ENCODE measurements around the gene SCNN1A.

SCNN1A gene

DNA sequence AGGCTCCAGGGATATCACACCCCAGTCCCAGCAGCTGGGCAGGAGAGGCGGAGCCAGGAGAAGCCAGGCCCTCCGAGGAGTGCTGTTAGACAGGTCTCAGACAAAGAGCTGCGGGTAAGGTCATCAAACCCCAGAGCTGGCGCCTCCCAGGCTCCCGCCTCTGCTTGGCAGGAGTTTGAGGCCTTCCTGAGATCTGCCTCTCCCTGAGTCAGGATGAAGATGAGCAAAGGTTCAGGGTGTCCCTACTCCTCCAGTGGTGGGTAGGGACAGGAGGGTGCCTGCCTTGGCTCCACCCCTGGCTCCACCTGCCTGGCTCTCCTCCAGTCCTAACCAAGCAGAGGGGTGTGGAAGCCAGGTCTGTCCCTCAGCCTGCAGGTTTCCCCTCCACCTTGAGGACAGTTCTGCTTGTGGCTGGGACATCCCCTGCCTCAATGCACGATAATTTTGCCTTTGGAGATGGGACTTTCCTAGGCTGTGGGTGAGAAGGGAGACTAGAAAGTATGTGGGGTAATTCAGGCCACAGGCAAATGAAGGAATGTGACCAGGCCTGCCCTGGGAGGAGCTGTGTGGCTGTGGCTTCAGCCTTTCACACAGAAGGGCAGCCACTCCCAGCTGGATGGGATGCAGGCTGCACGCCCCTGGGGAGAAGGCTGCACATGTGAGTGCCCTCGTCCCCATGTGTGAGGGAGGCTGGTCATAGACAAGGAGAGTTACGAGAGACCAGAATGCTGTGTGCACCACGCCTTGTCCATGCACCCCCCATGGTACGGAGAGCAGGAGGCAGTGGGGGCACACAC, 62.6 kb downstream of the SCNN1A start:
- H3K4me1 ChIP-seq (ENCODE audit: control insufficient read depth, insufficient read depth, low read length), result peaks cover 41% of the 10 kb centered on the region
- H3K9ac ChIP-seq (ENCODE audit: low read length), result peak overlapping the region; percentile 51
- no peaks in the 10 kb centered on the region for H3K9me3 ChIP-seq (ENCODE audit: control insufficient read depth, low read length)
- peak overlapping the region; percentile 3 for H3K4me3 ChIP-seq (ENCODE audit: low read length)
- no peaks in the 10 kb centered on the region for H3K27me3 ChIP-seq (ENCODE audit: control insufficient read depth, insufficient read depth, low read length)
- H3K36me3 ChIP-seq (ENCODE audit: control insufficient read depth, insufficient read depth, low read length), result no peaks in the 10 kb centered on the region

DNA sequence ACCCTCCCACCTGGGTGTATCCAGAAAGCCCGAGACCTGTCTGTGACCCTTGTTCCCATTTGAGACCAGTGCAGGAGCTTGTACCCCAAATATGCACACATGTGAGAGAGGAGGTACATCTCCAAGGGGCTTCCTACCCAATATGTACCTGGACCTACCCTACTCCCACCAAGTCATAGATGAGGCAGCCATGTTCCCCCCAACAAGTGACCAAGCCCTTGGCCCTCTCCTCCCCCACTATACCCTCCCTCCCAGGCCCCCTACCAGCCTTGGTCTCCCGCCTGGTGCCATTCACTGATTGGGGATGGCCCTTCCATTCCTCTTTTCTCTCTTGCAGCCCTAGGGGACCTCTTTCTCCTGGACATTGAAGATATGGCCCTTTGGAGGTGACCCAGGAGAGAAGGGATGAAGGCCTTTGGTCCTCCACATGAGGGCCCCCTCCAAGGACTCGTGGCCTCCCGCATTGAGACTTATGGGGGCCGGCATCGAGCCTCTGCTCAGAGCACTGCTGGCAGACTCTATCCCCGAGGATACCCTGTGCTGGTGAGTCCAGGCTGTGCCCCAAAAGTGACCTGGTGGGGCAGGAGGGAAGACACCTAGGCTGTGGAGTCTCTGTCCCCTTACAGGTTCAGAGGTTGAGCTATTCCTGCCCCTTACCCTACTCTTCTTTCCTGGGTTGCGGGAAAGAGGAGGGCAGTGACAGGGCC, 63.4 kb downstream of the SCNN1A start:
- no peaks in the 10 kb centered on the region for H3K9me3 ChIP-seq (ENCODE audit: control insufficient read depth, low read length)
- H3K36me3 ChIP-seq (ENCODE audit: control insufficient read depth, insufficient read depth, low read length), result no peaks in the 10 kb centered on the region
- H3K27me3 ChIP-seq (ENCODE audit: control insufficient read depth, insufficient read depth, low read length), result no peaks in the 10 kb centered on the region
- no peak overlapping the region for H3K4me3 ChIP-seq (ENCODE audit: low read length)
- peaks cover 34% of the 10 kb centered on the region for H3K4me1 ChIP-seq (ENCODE audit: control insufficient read depth, insufficient read depth, low read length)
- H3K9ac ChIP-seq (ENCODE audit: low read length), result peak overlapping the region; percentile 51

DNA sequence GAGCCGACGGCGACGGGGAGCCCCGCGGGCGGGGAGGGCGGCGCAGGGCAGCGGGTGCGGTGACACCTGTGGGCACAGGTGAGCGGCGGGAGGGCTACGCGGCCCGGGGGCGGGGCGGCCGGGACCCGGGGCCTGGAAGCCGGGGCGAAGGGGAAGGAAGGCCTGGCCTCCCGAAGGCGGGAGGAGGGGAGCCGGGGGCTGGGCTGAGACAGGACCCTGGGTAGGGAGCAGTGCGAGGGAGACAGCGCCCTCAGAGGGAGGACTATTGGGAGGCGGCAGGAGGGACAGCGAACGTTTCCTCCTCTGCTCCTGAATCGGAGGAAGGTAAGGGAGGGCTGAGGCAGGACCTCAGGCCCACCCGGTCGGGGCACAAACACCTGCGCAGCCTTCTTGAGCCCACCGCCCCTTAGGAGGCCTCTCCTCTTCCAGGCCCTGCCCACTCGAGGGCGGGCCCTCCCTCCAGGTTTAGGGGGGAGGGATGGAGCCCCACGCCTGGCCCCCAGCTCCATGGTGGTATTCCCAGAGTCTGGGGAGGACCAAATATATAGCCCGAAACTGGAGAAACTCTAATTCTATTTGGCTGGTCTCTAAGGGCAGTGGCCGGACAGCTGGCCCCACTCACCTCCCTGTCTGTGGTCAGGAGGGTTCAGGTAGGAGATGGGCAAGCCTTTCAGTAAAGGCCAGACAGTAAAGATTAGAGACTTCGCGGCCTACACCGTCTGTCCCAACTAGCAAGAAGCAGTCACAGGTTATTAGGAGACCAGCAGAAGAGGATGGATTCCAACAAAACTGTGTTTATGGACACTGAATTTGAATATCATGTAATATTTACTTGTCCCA, 64.4 kb downstream of the SCNN1A start:
- Histone ChIP-seq H3K4me3 (ENCODE audit: low read length) (peak overlapping the region; percentile 38), H3K9ac (ENCODE audit: low read length) (peak overlapping the region; percentile 87)

DNA sequence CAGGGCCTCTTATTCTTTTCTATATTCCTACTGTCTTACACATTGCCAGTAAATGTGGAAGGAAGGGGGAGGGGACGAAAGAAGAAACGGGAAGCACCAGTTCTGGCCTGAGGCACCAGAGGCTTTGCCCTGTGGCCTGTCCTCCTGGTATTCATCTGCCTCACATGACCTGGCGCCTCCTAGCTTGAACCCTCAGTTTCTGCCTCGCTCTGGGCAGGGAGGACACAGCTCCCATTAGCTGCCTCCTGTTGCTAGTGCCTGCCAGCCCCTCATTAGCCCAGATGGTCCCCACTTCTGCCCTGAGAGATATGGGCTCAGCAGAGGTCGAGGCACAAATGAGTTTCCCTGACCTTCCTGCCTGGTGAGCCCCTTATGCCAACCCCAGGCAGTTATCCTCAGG, 67.8 kb downstream of the SCNN1A start:
- peaks cover 19% of the 10 kb centered on the region for H3K4me1 ChIP-seq (ENCODE audit: control insufficient read depth, insufficient read depth, low read length)
- H3K36me3 ChIP-seq (ENCODE audit: control insufficient read depth, insufficient read depth, low read length), result no peaks in the 10 kb centered on the region
- H3K27me3 ChIP-seq (ENCODE audit: control insufficient read depth, insufficient read depth, low read length), result no peaks in the 10 kb centered on the region
- H3K4me3 ChIP-seq (ENCODE audit: low read length), result no peak overlapping the region
- H3K9ac ChIP-seq (ENCODE audit: low read length), result no peak overlapping the region
- no peaks in the 10 kb centered on the region for H3K9me3 ChIP-seq (ENCODE audit: control insufficient read depth, low read length)

More for the DNA sequence above, 64.4 kb downstream of the SCNN1A start:
- Histone ChIP-seq H3K27me3 (ENCODE audit: control insufficient read depth, insufficient read depth, low read length) (no peaks in the 10 kb centered on the region), H3K4me1 (ENCODE audit: control insufficient read depth, insufficient read depth, low read length) (peaks cover 32% of the 10 kb centered on the region), H3K9me3 (ENCODE audit: control insufficient read depth, low read length) (no peaks in the 10 kb centered on the region), H3K36me3 (ENCODE audit: control insufficient read depth, insufficient read depth, low read length) (no peaks in the 10 kb centered on the region)

DNA sequence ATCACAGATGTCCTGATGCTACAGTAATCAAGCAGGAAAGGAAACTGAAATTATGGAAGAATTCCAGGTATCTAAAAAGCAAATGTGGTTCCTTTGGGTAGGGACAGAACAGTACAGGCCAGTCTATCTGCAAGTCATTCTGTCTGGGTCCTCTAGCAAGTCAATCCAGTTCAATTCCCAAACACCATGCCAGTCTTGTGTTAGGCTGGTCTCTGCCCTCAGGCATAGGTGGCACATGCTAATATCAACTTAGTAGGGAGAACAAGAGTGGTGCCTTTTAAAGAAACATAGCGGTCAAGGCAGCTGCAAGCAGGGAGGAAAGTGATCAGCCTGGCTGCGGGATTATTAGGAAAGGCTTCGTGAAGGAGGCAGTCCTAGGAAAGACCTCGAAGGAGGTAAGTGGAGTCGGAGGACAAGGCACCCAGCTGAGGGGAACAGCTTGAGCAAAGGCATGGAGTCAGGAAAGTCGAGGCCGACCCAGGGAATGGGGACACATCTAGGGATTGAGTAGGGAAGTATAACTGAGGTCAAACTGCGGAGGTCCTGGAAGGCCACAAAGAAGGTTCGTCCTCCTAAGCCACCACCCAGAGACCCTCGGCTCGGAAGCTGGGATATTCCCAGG, 68.7 kb downstream of the SCNN1A start:
- Histone ChIP-seq H3K27me3 (ENCODE audit: control insufficient read depth, insufficient read depth, low read length) (no peaks in the 10 kb centered on the region), H3K4me3 (ENCODE audit: low read length) (no peak overlapping the region), H3K9ac (ENCODE audit: low read length) (no peak overlapping the region), H3K36me3 (ENCODE audit: control insufficient read depth, insufficient read depth, low read length) (no peaks in the 10 kb centered on the region), H3K4me1 (ENCODE audit: control insufficient read depth, insufficient read depth, low read length) (peaks cover 11% of the 10 kb centered on the region), H3K9me3 (ENCODE audit: control insufficient read depth, low read length) (no peaks in the 10 kb centered on the region)

DNA sequence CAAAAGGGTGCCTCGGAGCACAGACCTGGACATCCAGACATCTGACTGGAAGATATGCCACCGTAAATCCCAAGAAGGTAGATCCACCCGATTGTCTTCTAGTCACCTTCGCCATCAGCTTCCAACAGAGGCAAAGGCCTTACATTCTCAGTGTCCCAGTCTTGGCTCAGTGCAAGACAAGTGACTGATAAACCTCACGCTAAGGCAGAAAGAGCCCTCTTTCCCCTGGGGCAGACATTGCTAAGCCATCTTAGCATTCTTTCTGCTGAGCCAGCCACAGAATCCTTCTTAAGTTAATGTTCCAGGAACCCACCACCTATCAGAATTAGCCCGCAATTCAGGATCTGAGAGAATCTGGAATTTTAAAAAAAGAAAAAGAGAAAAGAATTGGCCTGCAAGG, 69.2 kb downstream of the SCNN1A start:
- Histone ChIP-seq H3K27me3 (ENCODE audit: control insufficient read depth, insufficient read depth, low read length) (no peaks in the 10 kb centered on the region), H3K9ac (ENCODE audit: low read length) (no peak overlapping the region), H3K4me3 (ENCODE audit: low read length) (no peak overlapping the region), H3K9me3 (ENCODE audit: control insufficient read depth, low read length) (no peaks in the 10 kb centered on the region), H3K36me3 (ENCODE audit: control insufficient read depth, insufficient read depth, low read length) (no peaks in the 10 kb centered on the region), H3K4me1 (ENCODE audit: control insufficient read depth, insufficient read depth, low read length) (peaks cover 8% of the 10 kb centered on the region)

DNA sequence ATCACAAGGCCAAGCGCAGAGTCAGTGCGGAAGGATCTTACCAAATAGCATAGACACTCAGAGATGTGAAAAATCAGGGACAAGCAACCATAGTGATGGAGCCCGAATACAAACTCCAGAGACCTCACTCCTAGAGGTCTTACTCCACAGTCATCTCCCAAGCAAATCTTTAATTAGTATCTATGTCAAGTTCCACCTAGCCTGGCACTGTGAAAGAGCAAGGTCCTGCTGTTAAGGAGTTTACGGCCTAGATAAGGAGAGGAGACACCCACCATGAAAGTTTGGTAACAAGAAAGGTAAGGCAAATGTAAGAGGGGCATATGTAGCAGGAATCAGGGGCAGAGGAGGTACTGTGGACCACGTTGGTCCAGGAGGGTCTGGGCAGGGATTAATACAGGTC, 72.3 kb downstream of the SCNN1A start:
- peaks cover 5% of the 10 kb centered on the region for H3K4me1 ChIP-seq (ENCODE audit: control insufficient read depth, insufficient read depth, low read length)
- H3K27me3 ChIP-seq (ENCODE audit: control insufficient read depth, insufficient read depth, low read length), result no peaks in the 10 kb centered on the region
- no peaks in the 10 kb centered on the region for H3K36me3 ChIP-seq (ENCODE audit: control insufficient read depth, insufficient read depth, low read length)
- no peaks in the 10 kb centered on the region for H3K9me3 ChIP-seq (ENCODE audit: control insufficient read depth, low read length)
- H3K4me3 ChIP-seq (ENCODE audit: low read length), result no peak overlapping the region
- no peak overlapping the region for H3K9ac ChIP-seq (ENCODE audit: low read length)

DNA sequence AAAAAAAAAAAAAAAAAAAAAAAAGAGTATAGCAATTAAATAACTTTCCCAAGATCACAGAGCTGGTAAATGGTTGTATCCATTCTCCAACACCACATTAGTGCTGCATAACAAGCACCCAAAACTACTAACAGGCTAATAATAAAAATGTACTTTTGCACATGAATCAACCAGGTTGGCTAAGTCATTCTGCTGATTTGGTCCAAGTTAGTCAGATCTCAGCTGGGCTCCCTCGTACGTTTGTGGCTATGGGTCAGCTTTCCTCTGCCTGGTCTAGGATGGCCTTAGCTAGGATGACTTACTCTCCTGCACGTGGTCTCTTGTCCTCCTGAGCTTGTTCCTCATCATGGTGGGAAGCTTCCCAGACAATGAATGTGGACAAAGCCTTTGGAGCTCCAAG, 72.7 kb downstream of the SCNN1A start:
- no peak overlapping the region for H3K9ac ChIP-seq (ENCODE audit: low read length)
- H3K36me3 ChIP-seq (ENCODE audit: control insufficient read depth, insufficient read depth, low read length), result no peaks in the 10 kb centered on the region
- H3K27me3 ChIP-seq (ENCODE audit: control insufficient read depth, insufficient read depth, low read length), result no peaks in the 10 kb centered on the region
- H3K4me3 ChIP-seq (ENCODE audit: low read length), result no peak overlapping the region
- peaks cover 9% of the 10 kb centered on the region for H3K4me1 ChIP-seq (ENCODE audit: control insufficient read depth, insufficient read depth, low read length)
- no peaks in the 10 kb centered on the region for H3K9me3 ChIP-seq (ENCODE audit: control insufficient read depth, low read length)

DNA sequence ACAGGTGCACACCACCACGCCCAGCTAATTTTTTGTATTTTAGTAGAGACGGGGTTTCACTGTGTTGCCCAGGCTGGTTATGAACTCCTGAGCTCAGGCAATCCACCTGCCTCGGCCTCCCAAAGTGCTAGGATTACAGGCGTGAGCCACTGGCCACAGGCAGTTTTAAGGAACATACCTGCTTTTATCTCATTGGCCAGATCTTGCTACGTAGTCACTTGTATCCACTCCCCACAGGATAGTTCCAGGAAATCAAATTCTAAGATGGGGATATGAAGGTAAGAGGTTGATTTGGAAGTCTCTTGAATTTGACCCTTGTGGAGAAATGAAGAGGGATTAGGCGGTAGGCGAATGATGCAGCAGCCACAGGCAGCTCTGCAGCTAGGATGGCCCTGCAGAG, 73.6 kb downstream of the SCNN1A start:
- no peaks in the 10 kb centered on the region for H3K27me3 ChIP-seq (ENCODE audit: control insufficient read depth, insufficient read depth, low read length)
- H3K4me1 ChIP-seq (ENCODE audit: control insufficient read depth, insufficient read depth, low read length), result peaks cover 16% of the 10 kb centered on the region
- no peaks in the 10 kb centered on the region for H3K9me3 ChIP-seq (ENCODE audit: control insufficient read depth, low read length)
- H3K36me3 ChIP-seq (ENCODE audit: control insufficient read depth, insufficient read depth, low read length), result no peaks in the 10 kb centered on the region
- no peak overlapping the region for H3K9ac ChIP-seq (ENCODE audit: low read length)
- H3K4me3 ChIP-seq (ENCODE audit: low read length), result no peak overlapping the region

DNA sequence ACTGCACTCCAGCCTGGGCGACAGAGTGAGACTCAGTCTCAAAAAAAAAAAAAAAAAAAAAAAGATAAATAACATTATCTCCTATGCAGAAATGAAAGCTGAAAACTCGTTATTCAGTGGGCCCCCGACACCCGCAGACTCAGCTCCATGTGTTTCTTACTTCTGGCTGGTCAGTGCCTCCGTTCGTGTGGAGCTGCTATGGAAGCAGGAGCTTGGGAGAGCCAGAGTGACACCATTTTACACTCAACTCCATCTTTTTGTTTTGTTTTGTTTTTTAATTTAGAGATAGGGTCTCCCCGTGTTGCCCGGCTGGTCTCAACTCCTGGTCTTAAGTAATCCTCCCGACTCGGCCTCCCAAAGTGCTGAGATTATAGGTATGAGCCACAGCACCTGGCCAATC, 78.2 kb downstream of the SCNN1A start:
- no peaks in the 10 kb centered on the region for H3K27me3 ChIP-seq (ENCODE audit: control insufficient read depth, insufficient read depth, low read length)
- no peak overlapping the region for H3K4me3 ChIP-seq (ENCODE audit: low read length)
- H3K4me1 ChIP-seq (ENCODE audit: control insufficient read depth, insufficient read depth, low read length), result peaks cover 43% of the 10 kb centered on the region
- H3K9me3 ChIP-seq (ENCODE audit: control insufficient read depth, low read length), result no peaks in the 10 kb centered on the region
- H3K36me3 ChIP-seq (ENCODE audit: control insufficient read depth, insufficient read depth, low read length), result no peaks in the 10 kb centered on the region
- H3K9ac ChIP-seq (ENCODE audit: low read length), result no peak overlapping the region

Data from mucosa of stomach (tissue), 1 donor.